ENCODE measurements around the gene FNDC1. TPM values are rescaled to one million over a fixed set of nuclear protein-coding genes. Genes with fewer than 3 reads are reported as not detected.

FNDC1 gene
- total and polyA plus RNA-seq, 2 donors (not counting 1 experiment from before 2014, with no cell fraction given): under 0.01 to 0.03 TPM

GRCh38 chr6:159313018-159313417 lies 143.8 kb downstream of the FNDC1 start:
- no peaks in the 10 kb centered on the region for H3K9me3 ChIP-seq (ENCODE audit: control insufficient read depth, insufficient read depth, low read depth, low read length)
- DNase-seq (ENCODE audit: low read depth in 2 of 2): no peak
- H3K27ac ChIP-seq (ENCODE audit: insufficient read depth, low read length): no peak overlapping the region

GRCh38 chr6:159315562-159315961 lies 146.4 kb downstream of the FNDC1 start:
- H3K4me1 ChIP-seq (ENCODE audit: control insufficient read depth, extremely low read depth, insufficient read depth, low read length): no peaks in the 10 kb centered on the region
- DNase-seq (ENCODE audit: low read depth in 2 of 2): no peak
- no peaks in the 10 kb centered on the region for H3K79me2 ChIP-seq (ENCODE audit: control insufficient read depth, insufficient read depth, low read length)
- no peaks in the 10 kb centered on the region for H3K36me3 ChIP-seq (ENCODE audit: control insufficient read depth, insufficient read depth, low read length)
- no peaks in the 10 kb centered on the region for H3K27me3 ChIP-seq (ENCODE audit: control insufficient read depth, insufficient read depth, low read length)
- H2AFZ ChIP-seq (ENCODE audit: low read length): no peak overlapping the region
- TF ChIP-seq CTCF (conservative IDR thresholded peaks at IDR 0.05 in 1 of 2, IDR thresholded peaks at IDR 0.05 in 1 of 2; ENCODE audit: low read depth in 1 of 2, low read length in 2 of 2) (no peak), EZH2 (IDR thresholded peaks at IDR 0.05; ENCODE audit: low read length, missing control alignments) (no peak)
- no peak overlapping the region for H3K4me3 ChIP-seq (replicated peaks in 1 of 4; ENCODE audit: control extremely low read depth in 1 of 4, insufficient read depth in 1 of 4, low read depth in 3 of 4, low read length in 4 of 4)
- no peak overlapping the region for H3K4me2 ChIP-seq (ENCODE audit: extremely low read depth, insufficient read depth, low read length)
- no peaks in the 10 kb centered on the region for H4K20me1 ChIP-seq (ENCODE audit: control insufficient read depth, extremely low read depth, insufficient read depth, low read length)
- no peak overlapping the region for H3K9ac ChIP-seq (ENCODE audit: insufficient read depth, low read length)
- no peak overlapping the region for H3K27ac ChIP-seq (ENCODE audit: insufficient read depth, low read length)
- no peaks in the 10 kb centered on the region for H3K9me3 ChIP-seq (ENCODE audit: control insufficient read depth, insufficient read depth, low read depth, low read length)

More at GRCh38 chr6:159313018-159313417, 143.8 kb downstream of the FNDC1 start:
- Histone ChIP-seq H2AFZ (ENCODE audit: low read length) (no peak overlapping the region), H3K27me3 (ENCODE audit: control insufficient read depth, insufficient read depth, low read length) (no peaks in the 10 kb centered on the region), H3K4me1 (ENCODE audit: control insufficient read depth, extremely low read depth, insufficient read depth, low read length) (no peaks in the 10 kb centered on the region), H4K20me1 (ENCODE audit: control insufficient read depth, extremely low read depth, insufficient read depth, low read length) (no peaks in the 10 kb centered on the region), H3K79me2 (ENCODE audit: control insufficient read depth, insufficient read depth, low read length) (no peaks in the 10 kb centered on the region), H3K4me3 (replicated peaks in 1 of 4; ENCODE audit: control extremely low read depth in 1 of 4, insufficient read depth in 1 of 4, low read depth in 3 of 4, low read length in 4 of 4) (no peak overlapping the region), H3K9ac (ENCODE audit: insufficient read depth, low read length) (no peak overlapping the region), H3K4me2 (ENCODE audit: extremely low read depth, insufficient read depth, low read length) (no peak overlapping the region), H3K36me3 (ENCODE audit: control insufficient read depth, insufficient read depth, low read length) (no peaks in the 10 kb centered on the region)
- TF ChIP-seq EZH2 (IDR thresholded peaks at IDR 0.05; ENCODE audit: low read length, missing control alignments) (no peak), CTCF (conservative IDR thresholded peaks at IDR 0.05 in 1 of 2, IDR thresholded peaks at IDR 0.05 in 1 of 2; ENCODE audit: low read depth in 1 of 2, low read length in 2 of 2) (no peak)

GRCh38 chr6:159317430-159317829 lies 148.2 kb downstream of the FNDC1 start:
- DNase-seq (ENCODE audit: low read depth in 2 of 2): no peak
- Histone ChIP-seq H3K27me3 (ENCODE audit: control insufficient read depth, insufficient read depth, low read length) (no peaks in the 10 kb centered on the region), H3K27ac (ENCODE audit: insufficient read depth, low read length) (no peak overlapping the region), H4K20me1 (ENCODE audit: control insufficient read depth, extremely low read depth, insufficient read depth, low read length) (no peaks in the 10 kb centered on the region), H3K4me1 (ENCODE audit: control insufficient read depth, extremely low read depth, insufficient read depth, low read length) (no peaks in the 10 kb centered on the region), H3K4me2 (ENCODE audit: extremely low read depth, insufficient read depth, low read length) (no peak overlapping the region), H3K4me3 (replicated peaks in 1 of 4; ENCODE audit: control extremely low read depth in 1 of 4, insufficient read depth in 1 of 4, low read depth in 3 of 4, low read length in 4 of 4) (no peak overlapping the region), H3K79me2 (ENCODE audit: control insufficient read depth, insufficient read depth, low read length) (no peaks in the 10 kb centered on the region), H3K9ac (ENCODE audit: insufficient read depth, low read length) (no peak overlapping the region), H3K9me3 (ENCODE audit: control insufficient read depth, insufficient read depth, low read depth, low read length) (no peaks in the 10 kb centered on the region), H3K36me3 (ENCODE audit: control insufficient read depth, insufficient read depth, low read length) (no peaks in the 10 kb centered on the region), H2AFZ (ENCODE audit: low read length) (no peak overlapping the region)
- TF ChIP-seq EZH2 (IDR thresholded peaks at IDR 0.05; ENCODE audit: low read length, missing control alignments): no peak
- TF ChIP-seq CTCF (conservative IDR thresholded peaks at IDR 0.05 in 1 of 2, IDR thresholded peaks at IDR 0.05 in 1 of 2; ENCODE audit: low read depth in 1 of 2, low read length in 2 of 2): no peak
